ENCODE results near the gene CPA2.

- no peak for TF ChIP-seq POLR2AphosphoS5 (IDR thresholded peaks at IDR 0.05; ENCODE audit: borderline replicate concordance, low read depth, low read length)
- TF ChIP-seq EZH2 (IDR thresholded peaks at IDR 0.05): no peak
- TF ChIP-seq FOXP2 (optimal IDR thresholded peaks at IDR 0.05; ENCODE audit: control extremely low read depth, extremely low read length, insufficient read depth): no peak
These were observed 43.3 kb downstream of the CPA2 start for GRCh38 chr7:130309986-130310385.
